Measurements from ENCODE around the gene HDAC5.

DNA sequence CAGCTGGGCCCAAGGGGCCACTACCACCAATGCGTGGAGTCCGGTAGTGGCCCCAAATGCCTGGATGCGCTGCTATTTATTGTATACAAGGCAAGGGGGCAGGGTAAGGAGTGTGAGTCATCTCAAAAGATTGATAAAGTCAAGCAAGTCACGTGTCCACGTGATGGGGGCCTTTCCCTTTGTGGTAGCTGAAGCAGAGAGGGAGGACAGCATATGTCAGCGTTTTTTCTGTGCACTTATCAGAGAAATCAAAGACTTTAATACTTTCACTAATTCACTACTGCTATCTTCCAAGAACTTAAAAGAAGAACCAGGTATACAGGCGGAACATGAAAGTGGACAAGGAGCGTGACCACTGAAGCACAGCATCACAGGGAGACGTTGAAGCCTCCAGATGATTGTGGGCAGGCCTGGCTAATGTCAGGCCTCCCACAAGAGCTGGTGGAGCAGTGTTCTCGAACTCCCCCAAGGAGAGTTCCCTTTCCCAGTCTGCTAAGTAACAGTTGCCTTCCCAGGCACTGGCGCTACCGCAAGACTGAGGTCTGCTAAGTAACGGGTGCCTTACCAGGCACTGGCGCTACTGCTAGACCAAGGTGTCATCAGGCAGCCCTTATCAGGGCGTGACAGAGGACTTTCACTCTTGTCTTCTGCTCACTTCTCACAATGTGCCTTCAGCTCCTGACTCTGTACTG is 36.2 kb upstream of the HDAC5 start:
- TF ChIP-seq, protein P1, sequence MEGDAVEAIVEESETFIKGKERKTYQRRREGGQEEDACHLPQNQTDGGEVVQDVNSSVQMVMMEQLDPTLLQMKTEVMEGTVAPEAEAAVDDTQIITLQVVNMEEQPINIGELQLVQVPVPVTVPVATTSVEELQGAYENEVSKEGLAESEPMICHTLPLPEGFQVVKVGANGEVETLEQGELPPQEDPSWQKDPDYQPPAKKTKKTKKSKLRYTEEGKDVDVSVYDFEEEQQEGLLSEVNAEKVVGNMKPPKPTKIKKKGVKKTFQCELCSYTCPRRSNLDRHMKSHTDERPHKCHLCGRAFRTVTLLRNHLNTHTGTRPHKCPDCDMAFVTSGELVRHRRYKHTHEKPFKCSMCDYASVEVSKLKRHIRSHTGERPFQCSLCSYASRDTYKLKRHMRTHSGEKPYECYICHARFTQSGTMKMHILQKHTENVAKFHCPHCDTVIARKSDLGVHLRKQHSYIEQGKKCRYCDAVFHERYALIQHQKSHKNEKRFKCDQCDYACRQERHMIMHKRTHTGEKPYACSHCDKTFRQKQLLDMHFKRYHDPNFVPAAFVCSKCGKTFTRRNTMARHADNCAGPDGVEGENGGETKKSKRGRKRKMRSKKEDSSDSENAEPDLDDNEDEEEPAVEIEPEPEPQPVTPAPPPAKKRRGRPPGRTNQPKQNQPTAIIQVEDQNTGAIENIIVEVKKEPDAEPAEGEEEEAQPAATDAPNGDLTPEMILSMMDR (IDR thresholded peaks at IDR 0.05; ENCODE audit: insufficient read depth, low read length), result no peak
- no peak for TF ChIP-seq GABPA (IDR thresholded peaks at IDR 0.05; ENCODE audit: low read depth)
